ENCODE data around the gene SNN.

The SNN gene

GRCh38 chr16:11667824-11668622 is at the start of gene SNN:
Gene SNN, plus strand, starts transcription at chr16:11668455. Its CDS starts 7,605 bp downstream, at chr16:11676060.
- FAIRE-seq (no peak), DNase-seq (ENCODE audit: insufficient read length, low spot score) (peak; percentile 88)
- TF ChIP-seq CTCF (IDR thresholded peaks at IDR 0.05; ENCODE audit: insufficient read depth, missing control alignments) = no peak

GRCh38 chr16:11619327-11619851 is 48.9 kb upstream of the SNN start:
- no peak for TF ChIP-seq CTCF (IDR thresholded peaks at IDR 0.05; ENCODE audit: insufficient read depth, missing control alignments)
- DNase-seq (ENCODE audit: insufficient read length, low spot score) = no peak

GRCh38 chr16:11620243-11621003 is 47.8 kb upstream of the SNN start:
- FAIRE-seq (no peak), DNase-seq (ENCODE audit: insufficient read length, low spot score) (no peak)
- TF ChIP-seq CTCF (IDR thresholded peaks at IDR 0.05; ENCODE audit: insufficient read depth, missing control alignments) = no peak

More at GRCh38 chr16:11619327-11619851, 48.9 kb upstream of the SNN start:
- no peak for FAIRE-seq

- no peak for TF ChIP-seq CTCF (IDR thresholded peaks at IDR 0.05; ENCODE audit: insufficient read depth, missing control alignments)
- FAIRE-seq (no peak), DNase-seq (ENCODE audit: insufficient read length, low spot score) (no peak)
These were observed 46.7 kb upstream of the SNN start for GRCh38 chr16:11621539-11621919.

- DNase-seq (ENCODE audit: insufficient read length, low spot score) (no peak), FAIRE-seq (no peak)
- no peak for TF ChIP-seq CTCF (IDR thresholded peaks at IDR 0.05; ENCODE audit: insufficient read depth, missing control alignments)
These were observed 46.2 kb upstream of the SNN start for GRCh38 chr16:11621920-11622651.

GRCh38 chr16:11624205-11624604 is 44.0 kb upstream of the SNN start:
- DNase-seq (ENCODE audit: insufficient read length, low spot score) (no peak), FAIRE-seq (no peak)
- no peak for TF ChIP-seq CTCF (IDR thresholded peaks at IDR 0.05; ENCODE audit: insufficient read depth, missing control alignments)
